DND-41 (cell line): Measurements from ENCODE around the gene PREP.

Source experiments
- EZH2 ChIP-seq: IDR thresholded peaks from 3 replicates; pipeline ENCODE4 v1.6.1; 2012; ENCODE audit warnings: borderline replicate concordance, low read depth, mild to moderate bottlenecking, moderate library complexity, low read length, inconsistent platforms; ENCODE audit not compliant: severe bottlenecking
- TF ChIP-seq, protein P1 (sequence below): IDR thresholded peaks from 2 replicates; pipeline ENCODE4 v1.5.1; 2012; ENCODE audit warnings: borderline replicate concordance, low read length, moderate library complexity, mild to moderate bottlenecking; ENCODE audit not compliant: poor library complexity, severe bottlenecking; ENCODE audit errors: extremely low read depth

DNA sequence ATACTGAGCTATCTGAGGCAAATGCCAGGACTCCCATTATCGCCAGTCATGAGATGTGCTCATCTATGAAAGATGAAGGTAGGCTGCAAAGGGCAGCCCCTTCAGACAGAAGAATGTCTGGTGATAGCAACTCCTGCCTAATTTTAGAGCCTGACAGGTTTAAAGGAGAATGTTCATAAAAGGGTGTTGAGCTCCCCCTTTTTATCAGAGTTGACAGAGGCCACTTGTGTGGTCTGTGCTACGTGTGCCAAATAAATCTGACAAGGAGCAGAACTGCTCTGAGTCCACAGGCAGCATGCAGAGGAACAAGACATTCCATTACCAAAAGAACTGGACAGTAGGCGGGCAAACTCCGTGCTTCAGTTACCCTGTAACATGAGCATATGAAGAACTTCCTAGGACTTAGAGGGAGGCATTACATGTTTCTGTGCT lies 101.8 kb downstream of the PREP start:
- TF ChIP-seq, protein P1, sequence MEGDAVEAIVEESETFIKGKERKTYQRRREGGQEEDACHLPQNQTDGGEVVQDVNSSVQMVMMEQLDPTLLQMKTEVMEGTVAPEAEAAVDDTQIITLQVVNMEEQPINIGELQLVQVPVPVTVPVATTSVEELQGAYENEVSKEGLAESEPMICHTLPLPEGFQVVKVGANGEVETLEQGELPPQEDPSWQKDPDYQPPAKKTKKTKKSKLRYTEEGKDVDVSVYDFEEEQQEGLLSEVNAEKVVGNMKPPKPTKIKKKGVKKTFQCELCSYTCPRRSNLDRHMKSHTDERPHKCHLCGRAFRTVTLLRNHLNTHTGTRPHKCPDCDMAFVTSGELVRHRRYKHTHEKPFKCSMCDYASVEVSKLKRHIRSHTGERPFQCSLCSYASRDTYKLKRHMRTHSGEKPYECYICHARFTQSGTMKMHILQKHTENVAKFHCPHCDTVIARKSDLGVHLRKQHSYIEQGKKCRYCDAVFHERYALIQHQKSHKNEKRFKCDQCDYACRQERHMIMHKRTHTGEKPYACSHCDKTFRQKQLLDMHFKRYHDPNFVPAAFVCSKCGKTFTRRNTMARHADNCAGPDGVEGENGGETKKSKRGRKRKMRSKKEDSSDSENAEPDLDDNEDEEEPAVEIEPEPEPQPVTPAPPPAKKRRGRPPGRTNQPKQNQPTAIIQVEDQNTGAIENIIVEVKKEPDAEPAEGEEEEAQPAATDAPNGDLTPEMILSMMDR: no peak
- no peak for TF ChIP-seq EZH2
